GM19397 (cell line): ENCODE results near the gene TIMM8B.
"Not testable (repeated sequence)": the region's sequence is repeated elsewhere in the genome, so short reads cannot be mapped to it uniquely, and the experiment has no call there.

Experiments used
- ATAC-seq: cut with Tn5 transposase; IDR thresholded peaks from one replicate; pipeline ENCODE4 v1.9.1; 2021; ENCODE audit warnings: mild to moderate bottlenecking, moderate library complexity; ENCODE audit not compliant: unreplicated experiment

The TIMM8B gene

GRCh38 chr11:112085822-112086421 is 634 bp downstream of the TIMM8B start:
- ATAC-seq: peak; percentile 27

DNA sequence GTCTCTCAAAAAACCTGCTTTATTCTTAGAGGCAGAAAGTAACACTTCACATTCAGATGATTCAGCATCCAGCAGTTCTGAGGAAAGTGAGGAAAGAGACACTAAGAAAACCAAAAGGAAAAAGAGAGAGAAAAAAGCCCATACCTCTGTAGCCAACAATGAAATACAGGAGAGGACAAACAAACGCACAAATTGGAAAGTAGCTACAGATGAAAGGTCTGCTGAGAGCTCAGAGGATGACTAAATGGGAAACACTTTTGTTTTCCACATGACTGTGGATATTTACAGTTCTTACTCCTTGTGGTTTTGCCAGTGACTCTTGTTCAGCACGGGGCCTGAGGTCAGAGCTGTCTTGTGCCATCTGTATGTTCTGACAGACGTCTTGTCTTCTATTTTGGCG is 3.8 kb downstream of the TIMM8B start:
- ATAC-seq: no peak

- peak; percentile 85 for ATAC-seq
Observed at GRCh38 chr11:112073941-112074811, 12.4 kb downstream of the TIMM8B start, which contains the start of the genes NKAPD1 and PIH1D2. Gene NKAPD1 (plus strand): TSS chr11:112074299. CDS start chr11:112075575, 1,276 bp downstream. Gene PIH1D2 (minus strand): TSS chr11:112074017. CDS start chr11:112073174, 843 bp downstream.

GRCh38 chr11:112062923-112063322 is 23.6 kb downstream of the TIMM8B start:
- no peak for ATAC-seq

GRCh38 chr11:112058103-112058502 is 28.5 kb downstream of the TIMM8B start:
- ATAC-seq: no peak

DNA sequence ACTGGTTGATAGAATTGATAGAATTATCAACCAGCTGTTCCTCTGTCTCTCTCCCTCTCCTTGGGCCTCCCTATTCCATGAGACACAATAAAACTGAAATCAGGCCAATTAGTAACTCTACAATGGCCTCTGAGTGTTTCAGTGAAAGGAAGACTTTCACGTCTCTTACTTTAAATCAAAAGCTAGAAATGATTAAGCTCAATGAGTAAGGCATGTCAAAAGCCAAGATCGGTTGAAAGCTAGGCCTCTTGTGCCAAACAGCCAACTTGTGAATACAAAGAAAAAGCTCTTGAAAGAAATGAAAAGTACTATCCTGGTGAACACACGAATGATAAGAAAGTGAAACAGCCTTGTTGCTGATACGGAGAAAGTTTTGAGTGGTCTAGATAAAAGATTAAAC is 29.4 kb downstream of the TIMM8B start:
- no peak for ATAC-seq

DNA sequence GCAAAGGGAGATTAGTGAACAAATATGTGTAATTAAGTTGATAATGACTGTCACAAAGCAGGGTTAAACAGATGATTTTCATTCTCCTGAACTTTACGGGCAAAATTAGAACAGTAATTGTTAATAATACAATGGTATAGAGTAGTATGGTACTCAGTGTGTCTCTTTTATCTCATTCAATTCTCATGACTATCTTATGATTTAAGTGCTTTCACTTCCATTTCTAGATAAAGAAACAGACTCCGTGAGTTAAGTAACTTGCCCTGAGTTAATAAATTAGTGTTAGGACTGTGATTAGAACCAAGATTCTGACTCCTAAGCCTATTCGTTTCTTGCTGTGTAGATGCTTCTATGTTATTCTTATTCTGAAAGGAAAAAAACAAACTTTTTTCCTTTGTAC is 34.8 kb downstream of the TIMM8B start:
- ATAC-seq: no peak

DNA sequence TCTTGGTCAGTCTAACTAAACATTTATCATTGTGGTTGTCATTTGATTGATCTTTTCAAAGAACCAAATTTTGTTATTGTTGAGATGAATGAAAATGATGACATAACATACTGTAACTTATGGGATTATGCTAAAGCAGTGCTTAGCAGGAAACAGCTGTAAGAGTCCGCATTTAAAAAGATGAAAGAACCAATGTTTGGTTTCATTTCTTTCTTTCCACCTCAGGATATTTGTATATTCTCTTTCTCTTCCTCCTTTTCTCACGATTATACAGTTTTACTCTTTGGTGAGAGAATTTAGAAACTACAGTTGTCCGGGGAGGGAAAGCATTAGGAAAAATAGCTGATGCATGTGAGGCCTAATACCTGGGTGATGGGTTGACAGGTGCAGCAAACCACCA is 35.8 kb downstream of the TIMM8B start:
- ATAC-seq: peak; percentile 66

DNA sequence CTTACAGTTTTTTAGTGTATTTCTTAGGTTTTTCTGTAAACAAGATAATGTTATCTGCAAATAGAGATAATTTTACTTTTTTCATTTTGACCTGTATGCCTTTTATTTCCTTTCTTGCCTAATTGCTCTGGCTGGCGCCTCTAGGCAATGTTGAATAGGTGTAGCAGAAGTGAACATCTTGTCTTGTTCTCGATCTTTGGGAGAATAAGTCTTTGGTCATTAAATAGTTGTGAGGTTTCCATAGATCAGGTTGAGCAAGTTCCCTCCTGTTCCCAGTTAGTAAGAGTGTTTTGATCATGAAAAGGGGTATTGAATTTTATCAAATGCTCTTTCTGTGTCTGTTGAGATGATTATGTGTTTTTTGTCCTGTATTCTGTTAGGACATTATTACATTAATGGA is 36.8 kb downstream of the TIMM8B start:
- ATAC-seq: no peak

- not testable (repeated sequence) for ATAC-seq
Observed at GRCh38 chr11:112048256-112048655, 38.3 kb downstream of the TIMM8B start.

GRCh38 chr11:112046647-112047046 is 39.9 kb downstream of the TIMM8B start:
- not testable (repeated sequence) for ATAC-seq

- ATAC-seq: no peak
Observed at GRCh38 chr11:112044961-112045360, 41.6 kb downstream of the TIMM8B start.

GRCh38 chr11:112042961-112043304 is 43.6 kb downstream of the TIMM8B start:
- no peak for ATAC-seq

DNA sequence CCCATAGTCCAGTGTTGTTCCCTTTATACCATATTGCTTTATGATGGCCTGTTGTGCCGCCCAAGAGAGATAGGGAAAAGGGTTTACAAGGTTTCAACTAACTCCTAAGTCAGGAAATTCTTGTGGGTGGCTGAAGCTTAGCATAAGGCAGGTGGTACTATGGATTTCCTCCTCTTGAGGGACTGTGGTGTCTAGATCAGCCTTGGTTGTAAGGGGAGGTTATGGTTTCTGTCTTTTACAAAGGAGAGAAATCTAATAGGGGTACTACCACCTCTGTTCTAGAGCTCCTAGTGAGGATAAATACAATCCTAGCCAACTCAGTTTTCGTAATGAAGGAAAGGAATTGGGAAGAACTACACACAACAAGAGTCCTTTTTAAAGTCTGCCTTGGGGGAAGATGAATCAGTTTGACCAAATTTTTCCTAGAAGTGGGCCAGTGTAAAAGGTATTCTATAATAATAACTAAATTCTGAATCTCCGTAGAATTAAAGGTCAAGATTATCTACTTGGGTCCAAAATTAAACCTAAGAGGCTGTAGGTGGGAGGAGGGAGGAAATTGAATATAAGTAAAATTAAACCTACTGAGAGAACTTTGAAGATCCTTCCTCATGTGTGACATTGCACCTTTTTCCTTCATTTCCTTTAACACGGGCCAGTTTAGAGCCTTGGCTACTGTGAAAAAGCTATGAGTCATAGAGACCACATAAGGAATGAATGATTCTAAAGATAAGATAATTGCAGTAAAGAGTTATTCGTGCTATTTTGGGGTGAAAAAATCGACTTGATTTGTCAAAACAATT is 44.2 kb downstream of the TIMM8B start:
- ATAC-seq: no peak

GRCh38 chr11:112037527-112037926 is 49.0 kb downstream of the TIMM8B start:
- ATAC-seq: no peak
